Astrocyte (in vitro differentiated cells and primary cell): ENCODE data around the gene SULT1A3. TPM values are rescaled to one million over a fixed set of nuclear protein-coding genes. Genes with fewer than 3 reads are reported as not detected.

ENCODE experiments used
- DNase-seq: peaks from one replicate; pipeline ENCODE4 v3.0.0-alpha.2; 2010; ENCODE audit warnings: low read depth
- FAIRE-seq: peaks from 2 replicates; lab custom pipeline; 2011; peaks lifted over from hg19 to GRCh38; lab: Jason Lieb, UNC
- H2AFZ ChIP-seq: 2 replicates; pipeline ENCODE4 v1.6.0; 2012; ENCODE audit warnings: low read depth, low read length, inconsistent platforms
- H3K27ac ChIP-seq: 2 replicates; pipeline ENCODE4 v1.5.1; 2011; ENCODE audit warnings: low read depth, low read length, inconsistent platforms
- H3K27me3 ChIP-seq: 2 replicates; pipeline ENCODE4 v1.6.0; 2011; ENCODE audit warnings: low read length, inconsistent platforms; ENCODE audit not compliant: insufficient read depth
- H3K36me3 ChIP-seq: 2 replicates; pipeline ENCODE4 v1.5.1; 2011; ENCODE audit warnings: low read length, inconsistent platforms; ENCODE audit not compliant: insufficient read depth
- H3K4me1 ChIP-seq: 2 replicates; pipeline ENCODE4 v1.5.1; 2011; ENCODE audit warnings: low read length, inconsistent platforms; ENCODE audit not compliant: insufficient read depth
- H3K4me2 ChIP-seq: 2 replicates; pipeline ENCODE4 v1.6.0; 2012; ENCODE audit warnings: low read length, inconsistent platforms
- H3K4me3 ChIP-seq: 2 replicates; pipeline ENCODE4 v1.5.1; 2011; ENCODE audit warnings: low read depth, mild to moderate bottlenecking, low read length, inconsistent platforms; ENCODE audit not compliant: insufficient read depth
- H3K79me2 ChIP-seq: 2 replicates; pipeline ENCODE4 v1.6.0; 2012; ENCODE audit warnings: mild to moderate bottlenecking, low read length, inconsistent platforms; ENCODE audit not compliant: insufficient read depth
- H3K9ac ChIP-seq: 2 replicates; pipeline ENCODE4 v1.6.0; 2012; ENCODE audit warnings: mild to moderate bottlenecking, low read length, inconsistent platforms
- H3K9me3 ChIP-seq: 2 replicates; pipeline ENCODE4 v1.5.1; 2012; ENCODE audit warnings: low read depth, mild to moderate bottlenecking, low read length, inconsistent platforms; ENCODE audit not compliant: insufficient read depth
- H4K20me1 ChIP-seq: 2 replicates; pipeline ENCODE4 v1.6.0; 2012; ENCODE audit warnings: low read length, inconsistent platforms; ENCODE audit not compliant: insufficient read depth
- H3K27ac Mint-ChIP-seq: one replicate; pipeline ENCODE4 v1.8.0; 2021; ENCODE audit warnings: mild to moderate bottlenecking, mixed read lengths; ENCODE audit not compliant: unreplicated experiment
- H3K27me3 Mint-ChIP-seq: one replicate; pipeline ENCODE4 v1.8.0; 2021; ENCODE audit warnings: low read depth, mixed read lengths; ENCODE audit not compliant: unreplicated experiment
- H3K36me3 Mint-ChIP-seq: one replicate; pipeline ENCODE4 v1.8.0; 2021; ENCODE audit warnings: low read depth, mixed read lengths; ENCODE audit not compliant: unreplicated experiment
- H3K4me1 Mint-ChIP-seq: one replicate; pipeline ENCODE4 v1.8.0; 2021; ENCODE audit warnings: low read depth, mixed read lengths; ENCODE audit not compliant: unreplicated experiment
- H3K4me3 Mint-ChIP-seq: one replicate; pipeline ENCODE4 v1.8.0; 2021; ENCODE audit warnings: mild to moderate bottlenecking, moderate library complexity, mixed read lengths; ENCODE audit not compliant: unreplicated experiment
- H3K9me3 Mint-ChIP-seq: one replicate; pipeline ENCODE4 v1.8.0; 2021; ENCODE audit warnings: mild to moderate bottlenecking, mixed read lengths; ENCODE audit not compliant: unreplicated experiment
- EZH2 ChIP-seq: IDR thresholded peaks from 2 replicates; pipeline ENCODE4 v1.6.1; 2012; ENCODE audit warnings: mild to moderate bottlenecking, low read length, inconsistent platforms; ENCODE audit not compliant: insufficient read depth
- total RNA-seq: library from RNA; stranded (reverse); gene quantifications from 2 replicates; pipeline ENCODE4 v1.2.1, GENCODE V29; 2021
- TF ChIP-seq, protein P1 (sequence below): IDR thresholded peaks from 2 replicates; pipeline ENCODE4 v1.5.1; 2011; ENCODE audit warnings: low read depth, mild to moderate bottlenecking, inconsistent platforms, low read length, moderate library complexity; ENCODE audit not compliant: insufficient read depth

Gene SULT1A3
- total RNA-seq, 1 donor from 2014 or later: 8.6 TPM

GRCh38 chr16:30155188-30155587 is 43.9 kb upstream of the SULT1A3 start:
- Mint-ChIP-seq H3K36me3 (no peaks in the 10 kb centered on the region), H3K27me3 (no peaks in the 10 kb centered on the region)

GRCh38 chr16:30157214-30157613 is 41.8 kb upstream of the SULT1A3 start:
- H3K36me3 Mint-ChIP-seq: no peaks in the 10 kb centered on the region
- Histone ChIP-seq H3K27me3 (no peaks in the 10 kb centered on the region), H3K9ac (no peak overlapping the region), H3K36me3 (no peaks in the 10 kb centered on the region), H3K9me3 (no peaks in the 10 kb centered on the region), H3K4me3 (no peak overlapping the region), H3K4me2 (no peak overlapping the region), H4K20me1 (no peaks in the 10 kb centered on the region), H3K4me1 (no peaks in the 10 kb centered on the region), H3K27ac (no peak overlapping the region), H3K79me2 (no peaks in the 10 kb centered on the region), H2AFZ (no peak overlapping the region)
- peaks cover 3% of the 10 kb centered on the region for H3K9me3 Mint-ChIP-seq
- no peak overlapping the region for H3K27ac Mint-ChIP-seq
- no peak for DNase-seq
- no peaks in the 10 kb centered on the region for H3K27me3 Mint-ChIP-seq
- TF ChIP-seq EZH2: no peak
- TF ChIP-seq, protein P1, sequence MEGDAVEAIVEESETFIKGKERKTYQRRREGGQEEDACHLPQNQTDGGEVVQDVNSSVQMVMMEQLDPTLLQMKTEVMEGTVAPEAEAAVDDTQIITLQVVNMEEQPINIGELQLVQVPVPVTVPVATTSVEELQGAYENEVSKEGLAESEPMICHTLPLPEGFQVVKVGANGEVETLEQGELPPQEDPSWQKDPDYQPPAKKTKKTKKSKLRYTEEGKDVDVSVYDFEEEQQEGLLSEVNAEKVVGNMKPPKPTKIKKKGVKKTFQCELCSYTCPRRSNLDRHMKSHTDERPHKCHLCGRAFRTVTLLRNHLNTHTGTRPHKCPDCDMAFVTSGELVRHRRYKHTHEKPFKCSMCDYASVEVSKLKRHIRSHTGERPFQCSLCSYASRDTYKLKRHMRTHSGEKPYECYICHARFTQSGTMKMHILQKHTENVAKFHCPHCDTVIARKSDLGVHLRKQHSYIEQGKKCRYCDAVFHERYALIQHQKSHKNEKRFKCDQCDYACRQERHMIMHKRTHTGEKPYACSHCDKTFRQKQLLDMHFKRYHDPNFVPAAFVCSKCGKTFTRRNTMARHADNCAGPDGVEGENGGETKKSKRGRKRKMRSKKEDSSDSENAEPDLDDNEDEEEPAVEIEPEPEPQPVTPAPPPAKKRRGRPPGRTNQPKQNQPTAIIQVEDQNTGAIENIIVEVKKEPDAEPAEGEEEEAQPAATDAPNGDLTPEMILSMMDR: no peak
- H3K4me3 Mint-ChIP-seq: no peak overlapping the region
- FAIRE-seq: no peak
- H3K4me1 Mint-ChIP-seq: no peaks in the 10 kb centered on the region

More at GRCh38 chr16:30155188-30155587, 43.9 kb upstream of the SULT1A3 start:
- H3K9me3 ChIP-seq: no peaks in the 10 kb centered on the region
- H3K36me3 ChIP-seq: no peaks in the 10 kb centered on the region
- no peak overlapping the region for H2AFZ ChIP-seq
- H4K20me1 ChIP-seq: no peaks in the 10 kb centered on the region
- H3K27ac Mint-ChIP-seq: no peak overlapping the region
- H3K4me3 Mint-ChIP-seq: no peak overlapping the region
- H3K4me1 ChIP-seq: no peaks in the 10 kb centered on the region
- H3K9me3 Mint-ChIP-seq: peaks cover 8% of the 10 kb centered on the region
- H3K79me2 ChIP-seq: no peaks in the 10 kb centered on the region
- no peak overlapping the region for H3K9ac ChIP-seq
- H3K4me3 ChIP-seq: no peak overlapping the region
- H3K4me2 ChIP-seq: no peak overlapping the region
- no peaks in the 10 kb centered on the region for H3K4me1 Mint-ChIP-seq
- TF ChIP-seq EZH2: no peak
- TF ChIP-seq, protein P1: no peak
- FAIRE-seq (no peak), DNase-seq (no peak)
- no peak overlapping the region for H3K27ac ChIP-seq
- no peaks in the 10 kb centered on the region for H3K27me3 ChIP-seq

- FAIRE-seq: no peak
- Histone ChIP-seq H3K4me1 (no peaks in the 10 kb centered on the region), H3K4me3 (no peak overlapping the region), H3K36me3 (no peaks in the 10 kb centered on the region), H3K79me2 (no peaks in the 10 kb centered on the region), H3K27me3 (no peaks in the 10 kb centered on the region), H3K4me2 (no peak overlapping the region), H3K9me3 (no peaks in the 10 kb centered on the region), H3K9ac (no peak overlapping the region), H4K20me1 (no peaks in the 10 kb centered on the region), H2AFZ (no peak overlapping the region), H3K27ac (no peak overlapping the region)
- peaks cover 14% of the 10 kb centered on the region for H3K27me3 Mint-ChIP-seq
- no peak for DNase-seq
- H3K36me3 Mint-ChIP-seq: no peaks in the 10 kb centered on the region
- no peak overlapping the region for H3K4me3 Mint-ChIP-seq
- no peaks in the 10 kb centered on the region for H3K4me1 Mint-ChIP-seq
- H3K27ac Mint-ChIP-seq: no peak overlapping the region
- TF ChIP-seq, protein P1: no peak
- TF ChIP-seq EZH2: no peak
- peaks cover 2% of the 10 kb centered on the region for H3K9me3 Mint-ChIP-seq
Measured at GRCh38 chr16:30163538-30163937, 35.5 kb upstream of the SULT1A3 start.
